Measurements from ENCODE around the gene CHST4. TPM values are rescaled to one million over a fixed set of nuclear protein-coding genes. Genes with fewer than 3 reads are reported as not detected.

CHST4 gene
- total RNA-seq, 1 experiment from 2014 or later, result not detected

DNA sequence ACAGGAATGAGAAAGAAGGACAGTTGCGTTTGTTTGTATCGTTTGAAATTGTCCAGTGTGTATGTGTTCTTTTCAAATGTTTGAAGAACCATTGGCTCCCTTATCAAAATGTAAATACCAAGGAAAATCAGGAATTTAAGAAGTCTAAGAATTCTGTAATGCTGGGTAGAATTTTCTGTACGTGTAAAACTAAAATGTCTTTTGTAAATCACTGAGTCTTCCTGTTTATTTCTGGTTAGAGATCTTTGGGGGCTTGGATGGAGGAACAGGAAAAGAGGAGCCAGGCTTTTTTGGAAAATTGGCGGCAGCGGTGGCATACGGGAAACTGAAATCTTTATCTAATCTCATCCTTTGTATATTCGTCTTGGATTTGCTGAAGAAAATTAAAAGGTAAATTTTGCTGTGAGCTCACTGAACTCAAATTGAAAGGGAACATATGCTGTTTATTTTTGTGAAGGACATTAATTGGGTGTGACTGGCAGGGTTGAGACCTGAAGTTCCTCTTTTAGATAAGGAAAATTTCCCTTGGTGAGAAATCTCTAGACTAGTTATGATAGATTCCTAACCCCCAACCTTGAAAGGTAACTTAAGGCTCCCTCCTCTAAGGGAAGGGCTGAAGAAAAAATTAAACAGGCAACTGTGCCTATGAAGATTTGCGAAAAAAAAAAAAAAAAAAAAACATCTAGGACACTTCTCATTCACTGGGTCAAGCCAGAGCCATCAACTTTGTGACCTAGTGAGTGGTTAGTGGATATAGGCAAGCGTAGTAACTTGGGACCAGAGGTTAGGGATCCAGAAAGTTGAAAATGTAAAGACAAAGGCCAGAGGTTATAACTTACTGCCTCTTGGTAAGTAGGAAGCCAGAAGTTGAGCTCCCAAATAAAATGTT lies 39.8 kb downstream of the CHST4 start:
- intact Hi-C loops (cut with micrococcal nuclease), result loop anchor here (1.0 kb wide), 1 partner anchor 45 kb away; no protein-coding TSS in a partner anchor
- H3K27me3 ChIP-seq (ENCODE audit: low read length), result no peaks in the 10 kb centered on the region
- H3K4me2 ChIP-seq (ENCODE audit: low read length), result peak overlapping the region; percentile 91
- H4K20me1 ChIP-seq (ENCODE audit: low read length), result no peaks in the 10 kb centered on the region
- ATAC-seq (no peak), DNase-seq (no peak)
- no peak overlapping the region for H3K9ac ChIP-seq (ENCODE audit: low read length)
- H3K27ac ChIP-seq (ENCODE audit: low read length), result no peak overlapping the region
- H3K79me2 ChIP-seq (ENCODE audit: low read length), result no peaks in the 10 kb centered on the region
- H3K9me3 ChIP-seq (ENCODE audit: low read length), result no peaks in the 10 kb centered on the region
- TF ChIP-seq, protein P1, sequence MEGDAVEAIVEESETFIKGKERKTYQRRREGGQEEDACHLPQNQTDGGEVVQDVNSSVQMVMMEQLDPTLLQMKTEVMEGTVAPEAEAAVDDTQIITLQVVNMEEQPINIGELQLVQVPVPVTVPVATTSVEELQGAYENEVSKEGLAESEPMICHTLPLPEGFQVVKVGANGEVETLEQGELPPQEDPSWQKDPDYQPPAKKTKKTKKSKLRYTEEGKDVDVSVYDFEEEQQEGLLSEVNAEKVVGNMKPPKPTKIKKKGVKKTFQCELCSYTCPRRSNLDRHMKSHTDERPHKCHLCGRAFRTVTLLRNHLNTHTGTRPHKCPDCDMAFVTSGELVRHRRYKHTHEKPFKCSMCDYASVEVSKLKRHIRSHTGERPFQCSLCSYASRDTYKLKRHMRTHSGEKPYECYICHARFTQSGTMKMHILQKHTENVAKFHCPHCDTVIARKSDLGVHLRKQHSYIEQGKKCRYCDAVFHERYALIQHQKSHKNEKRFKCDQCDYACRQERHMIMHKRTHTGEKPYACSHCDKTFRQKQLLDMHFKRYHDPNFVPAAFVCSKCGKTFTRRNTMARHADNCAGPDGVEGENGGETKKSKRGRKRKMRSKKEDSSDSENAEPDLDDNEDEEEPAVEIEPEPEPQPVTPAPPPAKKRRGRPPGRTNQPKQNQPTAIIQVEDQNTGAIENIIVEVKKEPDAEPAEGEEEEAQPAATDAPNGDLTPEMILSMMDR (conservative IDR thresholded peaks at IDR 0.05; ENCODE audit: low read depth, low read length), result no peak
- no peak for TF ChIP-seq EZH2phosphoT487 (IDR thresholded peaks at IDR 0.05; ENCODE audit: borderline replicate concordance, low read length)
- TF ChIP-seq EZH2 (IDR thresholded peaks at IDR 0.05; ENCODE audit: low read length, unreplicated experiment), result no peak
- no TSS peak for BruUV-seq (replicated peaks)
- H3F3A ChIP-seq (ENCODE audit: low read length, unreplicated experiment), result no peaks in the 10 kb centered on the region
- H2AFZ ChIP-seq (ENCODE audit: low read length), result peak overlapping the region; percentile 100
- peaks cover 11% of the 10 kb centered on the region for H3K4me1 ChIP-seq (ENCODE audit: insufficient read depth, low read length)
- ChIA-PET POLR2A (ENCODE audit: unreplicated experiment) (no interaction called here), CTCF (interaction anchor here (0.6 to 2.1 kb wide), 2 partner anchors 45 to 137 kb away, joined by 4 to 40 read pairs; no protein-coding TSS in a partner anchor)
- peak overlapping the region; percentile 69 for H3K4me3 ChIP-seq (ENCODE audit: low read length)
- no peaks in the 10 kb centered on the region for H3K36me3 ChIP-seq (ENCODE audit: low read depth, low read length)
- H3K9me2 ChIP-seq (replicated peaks; ENCODE audit: low read length), result no peaks in the 10 kb centered on the region

DNA sequence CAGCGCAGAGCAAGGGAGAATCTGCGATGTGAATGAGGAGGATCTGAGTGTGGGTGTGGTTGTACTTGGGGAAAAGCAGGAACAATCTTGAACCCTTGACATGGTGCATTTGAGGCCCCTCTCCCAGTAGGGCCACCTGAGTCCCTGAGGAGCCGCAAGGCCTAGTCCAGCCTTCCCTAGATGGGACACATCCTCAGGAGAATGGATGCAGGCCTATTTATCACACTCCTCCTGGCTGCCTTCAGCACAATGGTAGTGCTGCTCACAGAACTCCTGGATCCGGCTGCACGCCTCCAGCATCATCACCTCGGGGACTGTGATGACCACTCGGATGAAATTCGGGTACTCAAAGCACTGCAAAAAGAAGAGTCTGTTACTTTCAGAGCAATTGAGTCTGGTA lies 41.7 kb downstream of the CHST4 start:
- H3K79me2 ChIP-seq (ENCODE audit: low read length), result no peaks in the 10 kb centered on the region
- intact Hi-C loops (cut with micrococcal nuclease), result no loop called here
- no peak overlapping the region for H3K4me2 ChIP-seq (ENCODE audit: low read length)

More for the DNA sequence above, 41.7 kb downstream of the CHST4 start:
- H3K4me3 ChIP-seq (ENCODE audit: low read length), result no peak overlapping the region
- DNase-seq (no peak), ATAC-seq (no peak)
- H3K4me1 ChIP-seq (ENCODE audit: insufficient read depth, low read length), result peaks cover 11% of the 10 kb centered on the region
- no peaks in the 10 kb centered on the region for H3K9me2 ChIP-seq (replicated peaks; ENCODE audit: low read length)
- H3K9me3 ChIP-seq (ENCODE audit: low read length), result no peaks in the 10 kb centered on the region
- no peak overlapping the region for H3K27ac ChIP-seq (ENCODE audit: low read length)
- H3K27me3 ChIP-seq (ENCODE audit: low read length), result no peaks in the 10 kb centered on the region
- no peak overlapping the region for H3K9ac ChIP-seq (ENCODE audit: low read length)
- no peaks in the 10 kb centered on the region for H3K36me3 ChIP-seq (ENCODE audit: low read depth, low read length)
- TF ChIP-seq EZH2phosphoT487 (IDR thresholded peaks at IDR 0.05; ENCODE audit: borderline replicate concordance, low read length), result no peak
- TF ChIP-seq, protein P1 (conservative IDR thresholded peaks at IDR 0.05; ENCODE audit: low read depth, low read length), result no peak
- no peak for TF ChIP-seq EZH2 (IDR thresholded peaks at IDR 0.05; ENCODE audit: low read length, unreplicated experiment)
- CTCF ChIA-PET, result no interaction called here
- H3F3A ChIP-seq (ENCODE audit: low read length, unreplicated experiment), result no peaks in the 10 kb centered on the region
- no peaks in the 10 kb centered on the region for H4K20me1 ChIP-seq (ENCODE audit: low read length)
- no peak overlapping the region for H2AFZ ChIP-seq (ENCODE audit: low read length)
- POLR2A ChIA-PET (ENCODE audit: unreplicated experiment), result no interaction called here
- BruUV-seq (replicated peaks), result no TSS peak

Data from PC-3 (cell line).